Keratinocyte (primary cell): Measurements from ENCODE around the gene BEAN1. TPM values are rescaled to one million over a fixed set of nuclear protein-coding genes. Genes with fewer than 3 reads are reported as not detected.

Experiments
- DNase-seq: peaks from one replicate; pipeline ENCODE4 v3.0.0-alpha.2; 2011; ENCODE audit warnings: low read depth, missing footprints, low spot score
- FAIRE-seq: peaks from 2 replicates; lab custom pipeline; 2011; peaks lifted over from hg19 to GRCh38; lab: Jason Lieb, UNC
- H2AFZ ChIP-seq: 2 replicates; pipeline ENCODE4 v1.6.0; 2012; ENCODE audit warnings: low read length, control low read depth, inconsistent platforms; ENCODE audit not compliant: control insufficient read depth
- H3K27ac ChIP-seq: 2 replicates; pipeline ENCODE4 v1.5.1; 2011; ENCODE audit warnings: low read length; ENCODE audit not compliant: control insufficient read depth, insufficient read depth
- H3K27me3 ChIP-seq: 3 replicates; pipeline ENCODE4 v1.6.0; 2011; ENCODE audit warnings: low read length; ENCODE audit not compliant: control insufficient read depth, insufficient read depth; ENCODE audit errors: extremely low read depth
- H3K36me3 ChIP-seq, 2 experiments: 2 replicates in 1 of 2; 3 replicates in 1 of 2; pipeline ENCODE4 v1.5.1; 2011; ENCODE audit warnings: low read length in 2 of 2, mild to moderate bottlenecking in 1 of 2; ENCODE audit not compliant: control insufficient read depth in 2 of 2, insufficient read depth in 2 of 2; ENCODE audit errors: extremely low read depth in 1 of 2
- H3K4me1 ChIP-seq: 3 replicates; pipeline ENCODE4 v1.5.1; 2011; ENCODE audit warnings: low read length; ENCODE audit not compliant: control insufficient read depth, insufficient read depth; ENCODE audit errors: extremely low read depth
- H3K4me2 ChIP-seq: 3 replicates; pipeline ENCODE4 v1.6.0; 2011; ENCODE audit warnings: low read depth, low read length; ENCODE audit not compliant: control insufficient read depth, insufficient read depth; ENCODE audit errors: extremely low read depth
- H3K4me3 ChIP-seq, 3 experiments: fragments of 200-600 bp in 1 of 3; sonication (generic) in 1 of 3; 2 replicates in 2 of 3; 3 replicates in 1 of 3; pipeline ENCODE4 v1.5.1; 2011 to 2016; ENCODE audit warnings: low read length in 3 of 3, mild to moderate bottlenecking in 3 of 3, control low read depth in 2 of 3, inconsistent platforms in 1 of 3, low read depth in 1 of 3, mixed read lengths in 1 of 3, mixed run types in 1 of 3, moderate library complexity in 1 of 3; ENCODE audit not compliant: control insufficient read depth in 2 of 3, insufficient read depth in 2 of 3; ENCODE audit errors: extremely low read depth in 1 of 3
- H3K79me2 ChIP-seq: 2 replicates; pipeline ENCODE4 v1.6.0; 2012; ENCODE audit warnings: low read length; ENCODE audit not compliant: control insufficient read depth, insufficient read depth
- H3K9ac ChIP-seq: 3 replicates; pipeline ENCODE4 v1.6.0; 2011; ENCODE audit warnings: low read length; ENCODE audit not compliant: control insufficient read depth, insufficient read depth; ENCODE audit errors: extremely low read depth
- H3K9me1 ChIP-seq: 3 replicates; pipeline ENCODE4 v1.6.0; 2011; ENCODE audit warnings: low read length; ENCODE audit not compliant: control insufficient read depth, insufficient read depth; ENCODE audit errors: extremely low read depth
- H3K9me3 ChIP-seq: 2 replicates; pipeline ENCODE4 v1.5.1; 2012; ENCODE audit warnings: low read depth, low read length; ENCODE audit not compliant: control insufficient read depth
- H4K20me1 ChIP-seq: 3 replicates; pipeline ENCODE4 v1.6.0; 2011; ENCODE audit warnings: low read length; ENCODE audit not compliant: control insufficient read depth, insufficient read depth; ENCODE audit errors: extremely low read depth
- EZH2 ChIP-seq: IDR thresholded peaks from one replicate; pipeline ENCODE4 v1.6.1; 2012; ENCODE audit warnings: inconsistent platforms, mild to moderate bottlenecking, low read length, moderate library complexity
- dilution Hi-C: fragments of 300-500 bp; cut with MboI; formaldehyde crosslinking; loops from one replicate; pipeline ENCODE4 v1.7.0; 2020; ENCODE audit warnings: low sequenced_read_pairs; ENCODE audit not compliant: extremely low pct_ligation_motif_present
- polyA plus RNA-seq, 5 experiments: library from polyadenylated mRNA; depleted of rRNA in 3 of 5; stranded (reverse) in 3 of 5; stranded (forward) in 1 of 5; unstranded in 1 of 5; fragments of >200 nt; gene quantifications; 1 replicate in 1 of 5; 2 replicates in 3 of 5; 3 replicates in 1 of 5; pipeline versions ENCODE4 v1.2.1 to v1.2.3, GENCODE V29; 2011 to 2012; ENCODE audit warnings: missing spikeins in 2 of 5, low read depth in 1 of 5, low replicate concordance in 1 of 5
- TF ChIP-seq, protein P1 (sequence below), 3 experiments: IDR thresholded peaks in 1 of 3; conservative IDR thresholded peaks in 1 of 3; optimal IDR thresholded peaks in 1 of 3; 2 replicates in 2 of 3; 3 replicates in 1 of 3; pipeline versions ENCODE3 to v1.5.1; 2011; ENCODE audit warnings: low read length in 3 of 3, mild to moderate bottlenecking in 3 of 3, moderate library complexity in 2 of 3, control low read depth in 1 of 3, inconsistent platforms in 1 of 3; ENCODE audit not compliant: insufficient read depth in 2 of 3; ENCODE audit errors: extremely low read depth in 1 of 3

The BEAN1 gene
- polyA plus RNA-seq, 1 donor (not counting 4 experiments of a cell fraction or from before 2014, with no cell fraction given): 0.24 TPM

GRCh38 chr16:66383551-66383950 is 43.5 kb upstream of the BEAN1 start:
- DNase-seq: no peak
- Histone ChIP-seq H3K4me1 (peaks cover 28% of the 10 kb centered on the region), H3K27ac (peak overlapping the region; percentile 95), H3K9me3 (no peaks in the 10 kb centered on the region), H3K79me2 (no peaks in the 10 kb centered on the region), H4K20me1 (no peaks in the 10 kb centered on the region), H3K9ac (peak overlapping the region; percentile 45), H3K9me1 (no peaks in the 10 kb centered on the region), H3K4me2 (peak overlapping the region; percentile 83), H3K4me3 (no peak overlapping the region), H3K27me3 (no peaks in the 10 kb centered on the region), H3K36me3 (no peaks in the 10 kb centered on the region), H2AFZ (peak overlapping the region; percentile 62)
- no peak for FAIRE-seq
- TF ChIP-seq EZH2: no peak
- TF ChIP-seq, protein P1, sequence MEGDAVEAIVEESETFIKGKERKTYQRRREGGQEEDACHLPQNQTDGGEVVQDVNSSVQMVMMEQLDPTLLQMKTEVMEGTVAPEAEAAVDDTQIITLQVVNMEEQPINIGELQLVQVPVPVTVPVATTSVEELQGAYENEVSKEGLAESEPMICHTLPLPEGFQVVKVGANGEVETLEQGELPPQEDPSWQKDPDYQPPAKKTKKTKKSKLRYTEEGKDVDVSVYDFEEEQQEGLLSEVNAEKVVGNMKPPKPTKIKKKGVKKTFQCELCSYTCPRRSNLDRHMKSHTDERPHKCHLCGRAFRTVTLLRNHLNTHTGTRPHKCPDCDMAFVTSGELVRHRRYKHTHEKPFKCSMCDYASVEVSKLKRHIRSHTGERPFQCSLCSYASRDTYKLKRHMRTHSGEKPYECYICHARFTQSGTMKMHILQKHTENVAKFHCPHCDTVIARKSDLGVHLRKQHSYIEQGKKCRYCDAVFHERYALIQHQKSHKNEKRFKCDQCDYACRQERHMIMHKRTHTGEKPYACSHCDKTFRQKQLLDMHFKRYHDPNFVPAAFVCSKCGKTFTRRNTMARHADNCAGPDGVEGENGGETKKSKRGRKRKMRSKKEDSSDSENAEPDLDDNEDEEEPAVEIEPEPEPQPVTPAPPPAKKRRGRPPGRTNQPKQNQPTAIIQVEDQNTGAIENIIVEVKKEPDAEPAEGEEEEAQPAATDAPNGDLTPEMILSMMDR (optimal IDR thresholded peaks at IDR 0.05 in 1 of 3, IDR thresholded peaks at IDR 0.05 in 1 of 3, conservative IDR thresholded peaks at IDR 0.05 in 1 of 3; ENCODE audit: extremely low read depth in 1 of 3, insufficient read depth in 2 of 3, low read length in 3 of 3): no peak
- dilution Hi-C loops: no loop called here

DNA sequence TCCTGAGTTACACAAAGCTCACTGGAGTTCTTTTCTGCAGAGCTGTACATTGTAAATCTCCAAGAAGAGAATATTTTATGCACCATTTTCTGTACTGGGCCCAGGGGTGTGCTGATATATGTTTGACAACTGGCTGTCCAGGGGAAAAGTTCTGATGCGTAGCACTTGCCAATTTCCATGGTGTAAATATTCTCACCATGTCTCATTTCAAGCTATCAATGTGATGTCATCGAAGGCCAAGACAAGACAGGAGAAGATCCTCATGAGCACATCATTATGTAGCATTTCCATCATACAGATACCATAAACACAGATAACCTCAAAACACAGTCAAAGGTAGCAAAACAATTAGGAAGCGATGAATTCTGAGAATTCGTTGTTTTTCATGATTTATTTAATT is 41.7 kb upstream of the BEAN1 start:
- Histone ChIP-seq H3K9me1 (no peaks in the 10 kb centered on the region), H3K9ac (no peak overlapping the region), H4K20me1 (no peaks in the 10 kb centered on the region), H3K9me3 (no peaks in the 10 kb centered on the region), H3K4me2 (no peak overlapping the region), H2AFZ (no peak overlapping the region), H3K27me3 (no peaks in the 10 kb centered on the region), H3K79me2 (no peaks in the 10 kb centered on the region), H3K4me1 (peaks cover 23% of the 10 kb centered on the region), H3K4me3 (no peak overlapping the region), H3K36me3 (no peaks in the 10 kb centered on the region), H3K27ac (no peak overlapping the region)
- DNase-seq (no peak), FAIRE-seq (peak; percentile 56)
- TF ChIP-seq EZH2: no peak
- TF ChIP-seq, protein P1 (optimal IDR thresholded peaks at IDR 0.05 in 1 of 3, IDR thresholded peaks at IDR 0.05 in 1 of 3, conservative IDR thresholded peaks at IDR 0.05 in 1 of 3; ENCODE audit: extremely low read depth in 1 of 3, insufficient read depth in 2 of 3, low read length in 3 of 3): no peak
- dilution Hi-C loops: no loop called here
